ENCODE measurements around the gene CD300E. TPM values are rescaled to one million over a fixed set of nuclear protein-coding genes. Genes with fewer than 3 reads are reported as not detected.
A peak's percentile ranks its signal among the peaks of the same experiment; 100 is the strongest.

Gene CD300E
- total and polyA plus RNA-seq, 2 donors (not counting 1 experiment from before 2014, with no cell fraction given): not detected

GRCh38 chr17:74663561-74663960 is 40.0 kb upstream of the CD300E start:
- Histone ChIP-seq H3K27me3 (ENCODE audit: control insufficient read depth, insufficient read depth, low read length) (no peaks in the 10 kb centered on the region), H3K9me3 (ENCODE audit: control insufficient read depth, insufficient read depth, low read depth, low read length) (no peaks in the 10 kb centered on the region), H2AFZ (ENCODE audit: low read length) (no peak overlapping the region), H3K4me1 (ENCODE audit: control insufficient read depth, extremely low read depth, insufficient read depth, low read length) (no peaks in the 10 kb centered on the region), H3K4me3 (replicated peaks in 1 of 4; ENCODE audit: control extremely low read depth in 1 of 4, insufficient read depth in 1 of 4, low read depth in 3 of 4, low read length in 4 of 4) (no peak overlapping the region), H3K4me2 (ENCODE audit: extremely low read depth, insufficient read depth, low read length) (no peak overlapping the region), H3K36me3 (ENCODE audit: control insufficient read depth, insufficient read depth, low read length) (no peaks in the 10 kb centered on the region), H3K79me2 (ENCODE audit: control insufficient read depth, insufficient read depth, low read length) (no peaks in the 10 kb centered on the region), H3K27ac (ENCODE audit: insufficient read depth, low read length) (no peak overlapping the region), H4K20me1 (ENCODE audit: control insufficient read depth, extremely low read depth, insufficient read depth, low read length) (no peaks in the 10 kb centered on the region), H3K9ac (ENCODE audit: insufficient read depth, low read length) (no peak overlapping the region)
- peak in 1 of 2 donors; percentile 5 for DNase-seq (ENCODE audit: low read depth in 2 of 2)
- TF ChIP-seq EZH2 (IDR thresholded peaks at IDR 0.05; ENCODE audit: low read length, missing control alignments) (no peak), CTCF (conservative IDR thresholded peaks at IDR 0.05 in 1 of 2, IDR thresholded peaks at IDR 0.05 in 1 of 2; ENCODE audit: low read depth in 1 of 2, low read length in 2 of 2) (no peak)

- Histone ChIP-seq H3K4me3 (replicated peaks in 1 of 4; ENCODE audit: control extremely low read depth in 1 of 4, insufficient read depth in 1 of 4, low read depth in 3 of 4, low read length in 4 of 4) (no peak overlapping the region), H3K36me3 (ENCODE audit: control insufficient read depth, insufficient read depth, low read length) (no peaks in the 10 kb centered on the region), H4K20me1 (ENCODE audit: control insufficient read depth, extremely low read depth, insufficient read depth, low read length) (no peaks in the 10 kb centered on the region), H3K9me3 (ENCODE audit: control insufficient read depth, insufficient read depth, low read depth, low read length) (no peaks in the 10 kb centered on the region), H3K4me1 (ENCODE audit: control insufficient read depth, extremely low read depth, insufficient read depth, low read length) (no peaks in the 10 kb centered on the region), H2AFZ (ENCODE audit: low read length) (no peak overlapping the region), H3K9ac (ENCODE audit: insufficient read depth, low read length) (no peak overlapping the region), H3K4me2 (ENCODE audit: extremely low read depth, insufficient read depth, low read length) (no peak overlapping the region), H3K79me2 (ENCODE audit: control insufficient read depth, insufficient read depth, low read length) (no peaks in the 10 kb centered on the region), H3K27ac (ENCODE audit: insufficient read depth, low read length) (no peak overlapping the region), H3K27me3 (ENCODE audit: control insufficient read depth, insufficient read depth, low read length) (no peaks in the 10 kb centered on the region)
- no peak for TF ChIP-seq CTCF (conservative IDR thresholded peaks at IDR 0.05 in 1 of 2, IDR thresholded peaks at IDR 0.05 in 1 of 2; ENCODE audit: low read depth in 1 of 2, low read length in 2 of 2)
- TF ChIP-seq EZH2 (IDR thresholded peaks at IDR 0.05; ENCODE audit: low read length, missing control alignments): no peak
- DNase-seq (ENCODE audit: low read depth in 2 of 2): no peak
These were observed 36.4 kb upstream of the CD300E start for GRCh38 chr17:74659889-74660288.

- no peaks in the 10 kb centered on the region for H3K4me1 ChIP-seq (ENCODE audit: control insufficient read depth, extremely low read depth, insufficient read depth, low read length)
- H4K20me1 ChIP-seq (ENCODE audit: control insufficient read depth, extremely low read depth, insufficient read depth, low read length): no peaks in the 10 kb centered on the region
- H3K9ac ChIP-seq (ENCODE audit: insufficient read depth, low read length): no peak overlapping the region
- no peak for TF ChIP-seq CTCF (conservative IDR thresholded peaks at IDR 0.05 in 1 of 2, IDR thresholded peaks at IDR 0.05 in 1 of 2; ENCODE audit: low read depth in 1 of 2, low read length in 2 of 2)
- TF ChIP-seq EZH2 (IDR thresholded peaks at IDR 0.05; ENCODE audit: low read length, missing control alignments): no peak
- no peaks in the 10 kb centered on the region for H3K36me3 ChIP-seq (ENCODE audit: control insufficient read depth, insufficient read depth, low read length)
- H3K4me3 ChIP-seq (replicated peaks in 1 of 4; ENCODE audit: control extremely low read depth in 1 of 4, insufficient read depth in 1 of 4, low read depth in 3 of 4, low read length in 4 of 4): no peak overlapping the region
- H3K4me2 ChIP-seq (ENCODE audit: extremely low read depth, insufficient read depth, low read length): no peak overlapping the region
- H2AFZ ChIP-seq (ENCODE audit: low read length): no peak overlapping the region
- no peak overlapping the region for H3K27ac ChIP-seq (ENCODE audit: insufficient read depth, low read length)
- no peaks in the 10 kb centered on the region for H3K9me3 ChIP-seq (ENCODE audit: control insufficient read depth, insufficient read depth, low read depth, low read length)
- H3K79me2 ChIP-seq (ENCODE audit: control insufficient read depth, insufficient read depth, low read length): no peaks in the 10 kb centered on the region
- DNase-seq (ENCODE audit: low read depth in 2 of 2): no peak
- H3K27me3 ChIP-seq (ENCODE audit: control insufficient read depth, insufficient read depth, low read length): no peaks in the 10 kb centered on the region
These were observed 35.1 kb upstream of the CD300E start for GRCh38 chr17:74658620-74659019.

All from fibroblast of lung (primary cell).